Midbrain (tissue), 1 donor: ENCODE measurements around the gene PRDM16.
A peak's percentile ranks its signal among the peaks of the same experiment; 100 is the strongest.

ENCODE experiments used
- DNase-seq: peaks from one replicate; lab custom pipeline; 2025; lab: John Stamatoyannopoulos, UW

The PRDM16 gene

GRCh38 chr1:3262681-3263286 is 193.8 kb downstream of the PRDM16 start:
- DNase-seq = no peak

GRCh38 chr1:3263790-3264189 is 194.8 kb downstream of the PRDM16 start:
- no peak for DNase-seq

GRCh38 chr1:3264456-3264855 is 195.5 kb downstream of the PRDM16 start:
- no peak for DNase-seq

- DNase-seq = no peak
Observed at GRCh38 chr1:3265835-3266805, 197.1 kb downstream of the PRDM16 start.

GRCh38 chr1:3266870-3267549 is 198.0 kb downstream of the PRDM16 start:
- no peak for DNase-seq

GRCh38 chr1:3267550-3268270 is 198.7 kb downstream of the PRDM16 start:
- DNase-seq = no peak

- no peak for DNase-seq
Observed at GRCh38 chr1:3268281-3268680, 199.3 kb downstream of the PRDM16 start.

- no peak for DNase-seq
Observed at GRCh38 chr1:3270403-3271245, 201.6 kb downstream of the PRDM16 start.

GRCh38 chr1:3271866-3272265 is 202.9 kb downstream of the PRDM16 start:
- no peak for DNase-seq

- DNase-seq = no peak
Observed at GRCh38 chr1:3272321-3273045, 203.5 kb downstream of the PRDM16 start.

- DNase-seq = no peak
Observed at GRCh38 chr1:3273447-3273846, 204.4 kb downstream of the PRDM16 start.

GRCh38 chr1:3274972-3275371 is 206.0 kb downstream of the PRDM16 start:
- no peak for DNase-seq

GRCh38 chr1:3275471-3276340 is 206.7 kb downstream of the PRDM16 start:
- DNase-seq = no peak

GRCh38 chr1:3276341-3276800 is 207.4 kb downstream of the PRDM16 start:
- DNase-seq = no peak

GRCh38 chr1:3277011-3277471 is 208.0 kb downstream of the PRDM16 start:
- no peak for DNase-seq

- DNase-seq = no peak
Observed at GRCh38 chr1:3277623-3278022, 208.6 kb downstream of the PRDM16 start.

- DNase-seq = no peak
Observed at GRCh38 chr1:3278416-3279181, 209.6 kb downstream of the PRDM16 start.

- peak; percentile 14 for DNase-seq
Observed at GRCh38 chr1:3279182-3279470, 210.1 kb downstream of the PRDM16 start.

GRCh38 chr1:3281735-3282134 is 212.7 kb downstream of the PRDM16 start:
- DNase-seq = no peak
